ENCODE measurements around the gene ZIC1. TPM values are rescaled to one million over a fixed set of nuclear protein-coding genes. Genes with fewer than 3 reads are reported as not detected.
A peak's percentile ranks its signal among the peaks of the same experiment; 100 is the strongest.

ZIC1 gene
- total RNA-seq, 2 donors from 2014 or later, result not detected

- peak; percentile 33 to 54 (median 42) for DNase-seq
- no peak overlapping the region for H3K4me3 ChIP-seq
- peaks cover 14% of the 10 kb centered on the region for H3K4me1 ChIP-seq
- no peaks in the 10 kb centered on the region for H3K36me3 ChIP-seq (replicated peaks in 1 of 2; ENCODE audit: insufficient read depth in 1 of 2, low read depth in 2 of 2)
- TF ChIP-seq, protein P1, sequence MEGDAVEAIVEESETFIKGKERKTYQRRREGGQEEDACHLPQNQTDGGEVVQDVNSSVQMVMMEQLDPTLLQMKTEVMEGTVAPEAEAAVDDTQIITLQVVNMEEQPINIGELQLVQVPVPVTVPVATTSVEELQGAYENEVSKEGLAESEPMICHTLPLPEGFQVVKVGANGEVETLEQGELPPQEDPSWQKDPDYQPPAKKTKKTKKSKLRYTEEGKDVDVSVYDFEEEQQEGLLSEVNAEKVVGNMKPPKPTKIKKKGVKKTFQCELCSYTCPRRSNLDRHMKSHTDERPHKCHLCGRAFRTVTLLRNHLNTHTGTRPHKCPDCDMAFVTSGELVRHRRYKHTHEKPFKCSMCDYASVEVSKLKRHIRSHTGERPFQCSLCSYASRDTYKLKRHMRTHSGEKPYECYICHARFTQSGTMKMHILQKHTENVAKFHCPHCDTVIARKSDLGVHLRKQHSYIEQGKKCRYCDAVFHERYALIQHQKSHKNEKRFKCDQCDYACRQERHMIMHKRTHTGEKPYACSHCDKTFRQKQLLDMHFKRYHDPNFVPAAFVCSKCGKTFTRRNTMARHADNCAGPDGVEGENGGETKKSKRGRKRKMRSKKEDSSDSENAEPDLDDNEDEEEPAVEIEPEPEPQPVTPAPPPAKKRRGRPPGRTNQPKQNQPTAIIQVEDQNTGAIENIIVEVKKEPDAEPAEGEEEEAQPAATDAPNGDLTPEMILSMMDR (IDR thresholded peaks at IDR 0.05), result no peak
- TF ChIP-seq POLR2A (IDR thresholded peaks at IDR 0.05), result no peak
- peaks cover 9 to 45% of the 10 kb centered on the region in 2 donors for H3K27me3 ChIP-seq
- H3K9me3 ChIP-seq, result no peaks in the 10 kb centered on the region
- intact Hi-C loops (cut with DNase I), result no loop called here
- WGBS, 2 donors, result 2 to 10% methylated on average over 21 to 54 of the region's 54 CpGs
- ATAC-seq, result peak; percentile 18
- H3K27ac ChIP-seq, result no peak overlapping the region
Observed at GRCh38 chr3:147418808-147419701, 9.9 kb downstream of the ZIC1 start.

DNA sequence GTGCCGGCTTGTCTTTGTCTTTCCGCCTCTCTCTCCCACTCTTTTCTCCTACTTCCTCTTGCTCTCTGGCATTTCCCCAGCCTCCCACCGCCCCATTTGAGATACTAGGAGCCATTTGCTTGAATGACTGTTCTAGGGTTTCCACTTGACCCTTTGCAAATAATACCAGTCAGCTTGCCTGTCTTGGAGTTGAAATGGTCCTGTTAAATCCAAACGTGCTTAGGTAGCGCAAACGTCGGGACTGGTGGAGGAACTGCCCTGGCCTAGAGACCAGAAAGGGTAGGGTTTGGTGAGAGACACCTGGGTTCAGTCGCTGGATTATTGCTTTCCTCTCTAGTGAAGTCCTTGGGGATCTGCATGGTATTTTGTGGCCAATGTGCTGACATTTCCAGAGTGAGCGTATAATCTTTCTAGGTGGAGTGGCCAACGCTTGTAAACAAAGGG, 10.6 kb downstream of the ZIC1 start:
- H3K4me1 ChIP-seq, result peaks cover 14% of the 10 kb centered on the region
- no peaks in the 10 kb centered on the region for H3K36me3 ChIP-seq (replicated peaks in 1 of 2; ENCODE audit: insufficient read depth in 1 of 2, low read depth in 2 of 2)
- H3K4me3 ChIP-seq, result no peak overlapping the region
- TF ChIP-seq, protein P1 (IDR thresholded peaks at IDR 0.05), result no peak
- no peak for TF ChIP-seq POLR2A (IDR thresholded peaks at IDR 0.05)
- intact Hi-C loops (cut with DNase I), result no loop called here
- H3K27me3 ChIP-seq, result peaks cover 8 to 49% of the 10 kb centered on the region in 2 donors
- H3K9me3 ChIP-seq, result no peaks in the 10 kb centered on the region
- 15 to 21% methylated on average over 10 of the region's 10 CpGs for WGBS, 2 donors
- ATAC-seq, result no peak
- H3K27ac ChIP-seq, result no peak overlapping the region
- no peak for DNase-seq

GRCh38 chr3:147420353-147421183, 11.4 kb downstream of the ZIC1 start:
- Histone ChIP-seq H3K4me3 (no peak overlapping the region), H3K27me3 (peaks cover 3 to 51% of the 10 kb centered on the region in 2 donors), H3K27ac (no peak overlapping the region), H3K4me1 (peaks cover 14% of the 10 kb centered on the region), H3K9me3 (no peaks in the 10 kb centered on the region), H3K36me3 (replicated peaks in 1 of 2; ENCODE audit: insufficient read depth in 1 of 2, low read depth in 2 of 2) (no peaks in the 10 kb centered on the region)
- intact Hi-C loops (cut with DNase I), result no loop called here
- ATAC-seq (no peak), DNase-seq (no peak)
- TF ChIP-seq, protein P1 (IDR thresholded peaks at IDR 0.05), result no peak
- no peak for TF ChIP-seq POLR2A (IDR thresholded peaks at IDR 0.05)
- WGBS, 2 donors, result 7 to 11% methylated on average over 25 to 32 of the region's 32 CpGs

DNA sequence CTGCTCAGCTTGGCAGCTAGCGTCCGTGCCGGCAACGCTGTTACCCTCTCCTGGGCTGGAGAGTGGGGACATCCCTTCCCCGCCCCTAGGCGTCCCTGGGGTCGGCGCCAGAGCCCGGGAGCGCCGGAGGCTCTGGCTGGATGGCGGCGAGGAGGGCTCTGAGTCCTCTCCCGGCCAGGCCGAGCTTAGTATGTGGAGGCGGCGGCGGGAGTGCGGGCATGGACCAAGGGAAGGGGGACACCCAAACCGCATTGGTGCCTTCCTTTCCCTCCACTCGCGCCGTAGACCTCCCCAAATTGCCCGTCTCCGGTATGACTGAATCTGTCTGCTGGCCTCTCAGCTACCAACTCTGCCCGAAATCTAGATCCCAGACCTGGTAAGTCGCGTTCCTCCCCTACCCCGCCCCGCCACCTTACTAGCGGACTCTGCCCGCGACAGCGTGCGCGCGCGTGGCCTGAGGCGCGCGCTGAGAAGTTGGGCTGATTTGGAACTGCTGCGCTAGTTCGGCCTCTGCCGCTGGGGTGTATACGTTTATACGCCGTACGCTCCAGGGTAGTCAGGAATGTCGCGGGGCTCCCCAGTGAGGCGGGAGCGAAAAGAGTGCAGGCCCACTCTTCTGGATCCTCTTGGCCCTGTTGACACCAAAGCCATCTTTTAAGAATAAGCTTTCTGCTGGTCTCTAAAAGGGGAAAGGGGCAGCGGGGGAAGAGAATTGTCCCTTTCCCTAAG, 12.2 kb downstream of the ZIC1 start:
- no peaks in the 10 kb centered on the region for H3K36me3 ChIP-seq (replicated peaks in 1 of 2; ENCODE audit: insufficient read depth in 1 of 2, low read depth in 2 of 2)
- no peak overlapping the region for H3K27ac ChIP-seq
- TF ChIP-seq POLR2A (IDR thresholded peaks at IDR 0.05), result no peak
- TF ChIP-seq, protein P1 (IDR thresholded peaks at IDR 0.05), result no peak
- ATAC-seq (no peak), DNase-seq (no peak)
- H3K27me3 ChIP-seq, result peaks cover 0 to 51% of the 10 kb centered on the region in 2 donors
- 6 to 10% methylated on average over 42 to 53 of the region's 53 CpGs for WGBS, 2 donors
- H3K9me3 ChIP-seq, result no peaks in the 10 kb centered on the region
- peaks cover 14% of the 10 kb centered on the region for H3K4me1 ChIP-seq
- H3K4me3 ChIP-seq, result no peak overlapping the region
- intact Hi-C loops (cut with DNase I), result no loop called here
